Upper lobe of left lung (tissue), 4 donors: ENCODE measurements around the gene MED27.

Experiments used
- EP300 ChIP-seq, 4 donors: sonication (generic); formaldehyde crosslinking; IDR thresholded peaks; one replicate each; pipeline ENCODE4 v1.5.1; 2017; ENCODE audit warnings: antibody characterized with exemption in 4 of 4, control low read depth in 2 of 4
- POLR2A ChIP-seq, 4 donors: fragments of 450-650 bp; IDR thresholded peaks; one replicate each; pipeline ENCODE4 v1.5.1; 2016 to 2017; ENCODE audit warnings: antibody characterized with exemption in 4 of 4, mild to moderate bottlenecking in 2 of 4
- POLR2AphosphoS5 ChIP-seq, 2 donors: sonication (generic); formaldehyde crosslinking; IDR thresholded peaks; one replicate each; pipeline ENCODE4 v1.5.1; 2017; ENCODE audit warnings: antibody characterized with exemption in 2 of 2
- TF ChIP-seq, protein P1 (sequence below), 6 experiments: fragments of 450-650 bp in 4 of 6; fragments of 200-600 bp in 2 of 6; sonication (generic) in 2 of 6; IDR thresholded peaks; one replicate each; pipeline ENCODE4 v1.5.1; 2016 to 2019; ENCODE audit warnings: antibody characterized with exemption in 6 of 6

DNA sequence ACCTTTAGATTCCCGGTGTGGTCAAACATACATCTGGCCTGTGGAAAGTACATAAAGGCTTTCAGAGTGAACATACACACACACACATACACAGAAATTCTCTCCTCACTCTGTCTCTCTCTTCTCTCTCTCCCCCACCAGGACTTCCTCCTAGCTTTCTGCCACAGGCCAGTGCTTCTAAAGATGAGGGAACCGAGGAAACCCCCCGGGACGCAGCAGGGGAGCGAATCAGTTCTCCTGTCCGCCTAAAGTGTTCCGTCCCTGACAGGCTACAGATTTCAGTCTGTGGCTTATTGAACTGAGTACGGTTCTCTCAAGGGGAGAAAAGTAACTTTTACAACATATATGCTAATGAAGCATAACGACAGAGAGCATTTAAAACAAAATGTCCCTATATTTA lies 75.8 kb downstream of the MED27 start:
- TF ChIP-seq, protein P1, sequence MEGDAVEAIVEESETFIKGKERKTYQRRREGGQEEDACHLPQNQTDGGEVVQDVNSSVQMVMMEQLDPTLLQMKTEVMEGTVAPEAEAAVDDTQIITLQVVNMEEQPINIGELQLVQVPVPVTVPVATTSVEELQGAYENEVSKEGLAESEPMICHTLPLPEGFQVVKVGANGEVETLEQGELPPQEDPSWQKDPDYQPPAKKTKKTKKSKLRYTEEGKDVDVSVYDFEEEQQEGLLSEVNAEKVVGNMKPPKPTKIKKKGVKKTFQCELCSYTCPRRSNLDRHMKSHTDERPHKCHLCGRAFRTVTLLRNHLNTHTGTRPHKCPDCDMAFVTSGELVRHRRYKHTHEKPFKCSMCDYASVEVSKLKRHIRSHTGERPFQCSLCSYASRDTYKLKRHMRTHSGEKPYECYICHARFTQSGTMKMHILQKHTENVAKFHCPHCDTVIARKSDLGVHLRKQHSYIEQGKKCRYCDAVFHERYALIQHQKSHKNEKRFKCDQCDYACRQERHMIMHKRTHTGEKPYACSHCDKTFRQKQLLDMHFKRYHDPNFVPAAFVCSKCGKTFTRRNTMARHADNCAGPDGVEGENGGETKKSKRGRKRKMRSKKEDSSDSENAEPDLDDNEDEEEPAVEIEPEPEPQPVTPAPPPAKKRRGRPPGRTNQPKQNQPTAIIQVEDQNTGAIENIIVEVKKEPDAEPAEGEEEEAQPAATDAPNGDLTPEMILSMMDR (IDR thresholded peaks at IDR 0.05), result no peak
- TF ChIP-seq POLR2A (IDR thresholded peaks at IDR 0.05) (no peak), POLR2AphosphoS5 (IDR thresholded peaks at IDR 0.05) (no peak), EP300 (IDR thresholded peaks at IDR 0.05) (no peak)
